ENCODE results near the gene RCL1.

DNA sequence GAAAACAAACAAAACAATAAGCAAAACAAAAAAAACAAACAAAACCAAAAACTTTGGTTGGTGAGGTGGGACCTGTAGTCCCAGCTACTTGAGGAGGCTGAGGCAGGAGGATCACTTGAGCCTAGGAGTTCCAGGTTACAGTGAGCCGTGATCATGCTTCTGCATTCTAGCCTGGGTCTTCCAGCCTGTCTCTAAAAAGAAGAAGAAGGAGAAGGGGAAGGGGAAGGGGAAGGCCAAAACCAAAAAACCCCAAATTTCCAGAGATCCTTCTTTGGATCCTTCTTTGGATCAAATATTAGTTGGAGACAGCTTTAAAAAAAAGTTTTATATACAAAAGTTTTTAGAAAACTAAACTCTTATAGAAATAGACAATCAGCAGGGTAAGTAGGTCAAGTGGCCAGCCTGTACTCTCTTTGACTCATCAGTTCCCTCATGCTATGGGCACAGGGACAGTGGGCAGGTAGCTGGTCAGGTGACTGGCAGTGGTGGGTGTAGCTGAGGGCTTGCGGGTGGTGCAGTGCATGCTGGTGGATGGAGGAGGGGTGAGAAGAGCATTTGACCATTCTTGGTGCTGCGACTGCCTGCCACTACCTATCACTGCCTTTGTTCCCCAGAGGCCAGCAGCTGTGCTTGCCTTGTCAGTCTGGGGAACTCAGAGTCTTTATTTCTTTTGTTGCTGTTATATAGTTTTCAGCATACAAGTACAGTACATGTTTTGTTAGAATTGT lies 12.6 kb downstream of the RCL1 start:
- TF ChIP-seq, protein P1, sequence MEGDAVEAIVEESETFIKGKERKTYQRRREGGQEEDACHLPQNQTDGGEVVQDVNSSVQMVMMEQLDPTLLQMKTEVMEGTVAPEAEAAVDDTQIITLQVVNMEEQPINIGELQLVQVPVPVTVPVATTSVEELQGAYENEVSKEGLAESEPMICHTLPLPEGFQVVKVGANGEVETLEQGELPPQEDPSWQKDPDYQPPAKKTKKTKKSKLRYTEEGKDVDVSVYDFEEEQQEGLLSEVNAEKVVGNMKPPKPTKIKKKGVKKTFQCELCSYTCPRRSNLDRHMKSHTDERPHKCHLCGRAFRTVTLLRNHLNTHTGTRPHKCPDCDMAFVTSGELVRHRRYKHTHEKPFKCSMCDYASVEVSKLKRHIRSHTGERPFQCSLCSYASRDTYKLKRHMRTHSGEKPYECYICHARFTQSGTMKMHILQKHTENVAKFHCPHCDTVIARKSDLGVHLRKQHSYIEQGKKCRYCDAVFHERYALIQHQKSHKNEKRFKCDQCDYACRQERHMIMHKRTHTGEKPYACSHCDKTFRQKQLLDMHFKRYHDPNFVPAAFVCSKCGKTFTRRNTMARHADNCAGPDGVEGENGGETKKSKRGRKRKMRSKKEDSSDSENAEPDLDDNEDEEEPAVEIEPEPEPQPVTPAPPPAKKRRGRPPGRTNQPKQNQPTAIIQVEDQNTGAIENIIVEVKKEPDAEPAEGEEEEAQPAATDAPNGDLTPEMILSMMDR (IDR thresholded peaks at IDR 0.05) = no peak
- TF ChIP-seq POLR2A (IDR thresholded peaks at IDR 0.05) = no peak

Measured in thyroid gland (tissue), 4 donors.